Measurements from ENCODE around the gene HMGN4. TPM values are rescaled to one million over a fixed set of nuclear protein-coding genes. Genes with fewer than 3 reads are reported as not detected.

Gene HMGN4
- total and polyA plus RNA-seq, 2 donors (not counting 3 experiments of a cell fraction or from before 2014, with no cell fraction given), result 13.1 to 36.9 TPM

DNA sequence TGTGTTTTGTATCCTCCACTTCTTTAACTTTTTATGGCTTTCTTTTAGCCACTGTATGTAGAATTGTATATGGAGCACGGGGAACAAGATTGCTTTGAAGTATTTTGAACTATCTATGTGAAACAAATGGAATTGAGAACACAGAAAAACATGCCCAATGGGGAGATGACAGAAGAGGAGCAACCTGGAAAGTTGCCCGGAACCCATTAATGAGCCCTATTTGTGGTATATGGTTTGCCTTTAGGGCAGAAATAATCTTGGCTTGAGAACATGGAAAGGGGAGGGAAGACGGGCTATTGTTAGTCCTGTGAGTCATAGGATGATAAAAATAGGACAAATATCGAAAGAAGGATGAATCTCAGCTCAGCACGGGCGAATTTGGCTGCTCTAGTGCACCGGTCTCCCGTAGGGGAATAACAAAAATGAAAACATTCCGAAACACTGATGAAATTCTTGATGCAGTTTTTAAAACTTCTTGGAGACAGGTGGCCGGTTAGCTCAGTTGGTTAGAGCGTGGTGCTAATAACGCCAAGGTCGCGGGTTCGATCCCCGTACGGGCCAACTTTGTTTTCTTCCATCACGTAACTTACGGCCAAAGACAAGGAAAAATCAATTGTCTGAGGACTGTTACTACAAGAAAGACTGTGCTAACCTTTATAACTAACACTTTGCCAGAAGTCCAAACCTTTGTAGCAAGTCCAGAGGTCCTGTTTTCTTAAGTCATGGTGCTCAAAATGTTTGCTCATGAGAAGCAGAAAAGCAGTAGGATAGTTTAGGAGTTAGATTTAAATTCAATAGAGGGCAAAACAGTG is 15.7 kb downstream of the HMGN4 start:
- peak; percentile 83 for FAIRE-seq
- Histone ChIP-seq H3K4me1 (ENCODE audit: control insufficient read depth, extremely low read depth, insufficient read depth, low read length) (peaks cover 13% of the 10 kb centered on the region), H3K9me1 (replicated peaks; ENCODE audit: control insufficient read depth, extremely low read depth, insufficient read depth, low read length) (no peaks in the 10 kb centered on the region), H2AFZ (ENCODE audit: low read depth, low read length) (peak overlapping the region; percentile 88), H3K9me3 (replicated peaks; ENCODE audit: control insufficient read depth, insufficient read depth, low read length) (no peaks in the 10 kb centered on the region), H3K27me3 (ENCODE audit: control insufficient read depth in 2 of 2, insufficient read depth in 2 of 2, low read length in 2 of 2) (no peaks in the 10 kb centered on the region), H3K79me2 (ENCODE audit: control insufficient read depth, insufficient read depth, low read length) (no peaks in the 10 kb centered on the region), H4K20me1 (replicated peaks; ENCODE audit: control insufficient read depth, extremely low read depth, insufficient read depth, low read length) (no peaks in the 10 kb centered on the region), H3K27ac (ENCODE audit: insufficient read depth, low read depth, low read length) (peak overlapping the region; percentile 71), H3K4me2 (ENCODE audit: insufficient read depth, low read length) (peak overlapping the region; percentile 100), H3K4me3 (replicated peaks in 1 of 3; ENCODE audit: insufficient read depth in 1 of 3, low read depth in 1 of 3, low read length in 3 of 3) (peak overlapping the region; percentile 29 to 94 (median 70)), H3K36me3 (ENCODE audit: control insufficient read depth in 2 of 2, extremely low read depth in 1 of 2, insufficient read depth in 2 of 2, low read length in 2 of 2) (no peaks in the 10 kb centered on the region), H3K9ac (replicated peaks; ENCODE audit: extremely low read depth, insufficient read depth, low read length) (peak overlapping the region; percentile 52)
- DNase-seq (ENCODE audit: low read depth, low spot score), result peak; percentile 93
- TF ChIP-seq FOS (IDR thresholded peaks at IDR 0.05; ENCODE audit: borderline replicate concordance, insufficient read depth, low read length), result peak; percentile 62
- TF ChIP-seq POLR2AphosphoS5 (IDR thresholded peaks at IDR 0.05; ENCODE audit: insufficient read depth, low read depth, low read length), result peak; percentile 29
- TF ChIP-seq GATA2 (IDR thresholded peaks at IDR 0.05; ENCODE audit: insufficient read depth, insufficient read length, low read depth, low read length), result peak; percentile 8
- TF ChIP-seq, protein P1, sequence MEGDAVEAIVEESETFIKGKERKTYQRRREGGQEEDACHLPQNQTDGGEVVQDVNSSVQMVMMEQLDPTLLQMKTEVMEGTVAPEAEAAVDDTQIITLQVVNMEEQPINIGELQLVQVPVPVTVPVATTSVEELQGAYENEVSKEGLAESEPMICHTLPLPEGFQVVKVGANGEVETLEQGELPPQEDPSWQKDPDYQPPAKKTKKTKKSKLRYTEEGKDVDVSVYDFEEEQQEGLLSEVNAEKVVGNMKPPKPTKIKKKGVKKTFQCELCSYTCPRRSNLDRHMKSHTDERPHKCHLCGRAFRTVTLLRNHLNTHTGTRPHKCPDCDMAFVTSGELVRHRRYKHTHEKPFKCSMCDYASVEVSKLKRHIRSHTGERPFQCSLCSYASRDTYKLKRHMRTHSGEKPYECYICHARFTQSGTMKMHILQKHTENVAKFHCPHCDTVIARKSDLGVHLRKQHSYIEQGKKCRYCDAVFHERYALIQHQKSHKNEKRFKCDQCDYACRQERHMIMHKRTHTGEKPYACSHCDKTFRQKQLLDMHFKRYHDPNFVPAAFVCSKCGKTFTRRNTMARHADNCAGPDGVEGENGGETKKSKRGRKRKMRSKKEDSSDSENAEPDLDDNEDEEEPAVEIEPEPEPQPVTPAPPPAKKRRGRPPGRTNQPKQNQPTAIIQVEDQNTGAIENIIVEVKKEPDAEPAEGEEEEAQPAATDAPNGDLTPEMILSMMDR (IDR thresholded peaks at IDR 0.05; ENCODE audit: extremely low read depth in 1 of 2, insufficient read depth in 1 of 2, low read depth in 1 of 2, low read length in 2 of 2), result no peak
- TF ChIP-seq POLR2A (IDR thresholded peaks at IDR 0.05; ENCODE audit: low read depth, low read length), result no peak
- peak; percentile 71 for TF ChIP-seq JUN (IDR thresholded peaks at IDR 0.05; ENCODE audit: borderline replicate concordance, insufficient read depth, insufficient read length, low read depth)
- no peak for TF ChIP-seq MYC (IDR thresholded peaks at IDR 0.05; ENCODE audit: low read depth, low read length)
- TF ChIP-seq, protein P2, sequence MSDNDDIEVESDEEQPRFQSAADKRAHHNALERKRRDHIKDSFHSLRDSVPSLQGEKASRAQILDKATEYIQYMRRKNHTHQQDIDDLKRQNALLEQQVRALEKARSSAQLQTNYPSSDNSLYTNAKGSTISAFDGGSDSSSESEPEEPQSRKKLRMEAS (IDR thresholded peaks at IDR 0.05; ENCODE audit: insufficient read depth, insufficient read length), result no peak
- no TSS peak for BruUV-seq (replicated peaks)
- dilution Hi-C loops (cut with MboI; ENCODE audit: extremely low pct_ligation_motif_present, low sequenced_read_pairs) (no loop called here), intact Hi-C loops (cut with micrococcal nuclease) (loop anchor here (1.0 to 10.0 kb wide), 6 partner anchors 16 to 529 kb away; partner anchors contain the start of gene HMGN4)
- ChIA-PET POLR2A (no interaction called here), CTCF (interaction anchor here (0.6 to 5.7 kb wide), 10 partner anchors 12 to 378 kb away, joined by 3 to 36 read pairs (median 4); partner anchors contain the start of gene HMGN4)
